Esophagus squamous epithelium (tissue), 5 donors: Measurements from ENCODE around the gene DYRK1B. TPM values are rescaled to one million over a fixed set of nuclear protein-coding genes. Genes with fewer than 3 reads are reported as not detected.

Experiments used
- DNase-seq: peaks from one replicate; lab custom pipeline; 2025; lab: John Stamatoyannopoulos, UW
- H3K27ac ChIP-seq, 4 donors: fragments of 200-600 bp; sonication (generic); one replicate each; pipeline ENCODE4 v1.5.1; 2016 to 2019; ENCODE audit warnings: mild to moderate bottlenecking in 1 of 4
- H3K27me3 ChIP-seq, 4 donors: fragments of 200-600 bp; sonication (generic); 1 replicate in 3 of 4; 2 replicates in 1 of 4; pipeline versions ENCODE4 v1.5.1 to v1.6.0; 2017 to 2021; ENCODE audit warnings: antibody characterized with exemption in 1 of 4
- H3K36me3 ChIP-seq, 3 donors: fragments of 200-600 bp; sonication (generic); one replicate each; pipeline ENCODE4 v1.5.1; 2016 to 2019
- H3K4me1 ChIP-seq, 3 donors: fragments of 200-600 bp; sonication (generic); one replicate each; pipeline ENCODE4 v1.5.1; 2017 to 2019
- H3K4me3 ChIP-seq, 4 donors: fragments of 200-600 bp; sonication (generic); 1 replicate in 3 of 4; 2 replicates in 1 of 4; pipeline ENCODE4 v1.5.1; 2016 to 2019; ENCODE audit warnings: mild to moderate bottlenecking in 2 of 4, moderate library complexity in 1 of 4
- H3K9me3 ChIP-seq, 3 donors: fragments of 200-600 bp; sonication (generic); one replicate each; pipeline ENCODE4 v1.5.1; 2016 to 2019
- CTCF ChIP-seq, 6 experiments: fragments of 450-650 bp in 4 of 6; fragments of 200-600 bp in 2 of 6; sonication (generic) in 2 of 6; IDR thresholded peaks; one replicate each; pipeline ENCODE4 v1.5.1; 2016 to 2019; ENCODE audit warnings: antibody characterized with exemption in 6 of 6, mild to moderate bottlenecking in 4 of 6, moderate library complexity in 4 of 6
- POLR2A ChIP-seq, 4 donors: fragments of 450-650 bp; IDR thresholded peaks; one replicate each; pipeline ENCODE4 v1.6.1; 2017; ENCODE audit warnings: antibody characterized with exemption in 4 of 4, mild to moderate bottlenecking in 4 of 4, moderate library complexity in 3 of 4
- WGBS, 2 donors: methylation state at CpG; one replicate each; pipeline ENCODE4 v1.1.5; 2018; 5-methylcytosine and 5-hydroxymethylcytosine counted together
- intact Hi-C: fragments of 100-400 bp; cut with DNase I; formaldehyde crosslinking; loops from one replicate; pipeline ENCODE4 v1.15.0; 2022
- total RNA-seq, 4 donors: library from RNA; depleted of rRNA; stranded (reverse); fragments of >200 nt; gene quantifications; one replicate each; pipeline ENCODE4 v1.1.0, GENCODE V29; 2016
- donor health status: DM: yes; HTN: yes; CAD: no.

The DYRK1B gene
- total RNA-seq, 4 donors from 2014 or later: 3.9 to 12.6 (median 6.3) TPM

DNA sequence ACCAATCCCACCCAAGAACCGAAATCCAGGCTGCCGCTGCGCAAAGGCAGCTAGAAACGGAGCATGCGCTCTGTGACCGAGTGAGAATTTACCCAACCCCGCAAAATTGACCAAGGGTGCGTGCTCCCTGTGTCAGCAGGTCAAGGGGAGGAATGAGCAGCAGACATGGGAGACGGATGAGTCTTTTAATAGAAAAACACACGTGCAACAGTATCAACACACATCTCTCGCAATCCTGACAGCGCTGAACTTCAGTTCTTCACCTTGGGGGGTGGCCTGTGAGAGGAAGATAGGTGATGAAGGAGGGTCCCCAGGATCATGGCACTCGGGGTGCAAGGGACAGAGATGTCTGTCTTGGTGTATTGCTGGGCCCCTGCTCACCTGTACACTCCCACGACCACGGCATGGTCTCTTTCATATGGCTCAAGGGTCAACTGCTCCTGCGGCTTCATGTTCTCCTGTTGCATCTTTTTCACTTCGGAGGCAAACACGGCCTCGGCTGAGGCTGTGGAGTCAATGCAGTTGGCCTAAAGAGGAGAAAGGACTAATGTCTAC is 402 bp upstream of the DYRK1B start:
- TF ChIP-seq CTCF (IDR thresholded peaks at IDR 0.05) (peak in 1 of 6 experiments; percentile 15), POLR2A (IDR thresholded peaks at IDR 0.05) (no peak)
- Histone ChIP-seq H3K4me3 (peak overlapping the region; percentile 84 to 100 (median 95)), H3K36me3 (peaks cover 32 to 79% (median 46%) of the 10 kb centered on the region in 3 donors), H3K27ac (peak overlapping the region; percentile 86 to 94 (median 91)), H3K9me3 (no peaks in the 10 kb centered on the region), H3K4me1 (peaks cover 15 to 52% (median 19%) of the 10 kb centered on the region in 3 donors), H3K27me3 (no peaks in the 10 kb centered on the region)
- WGBS, 2 donors: 45 to 47% methylated on average over 17 to 18 of the region's 19 CpGs
- intact Hi-C loops: no loop called here
- DNase-seq: no peak

- WGBS, 2 donors: 0% methylated on average over 2 of the region's 24 CpGs
Observed at GRCh38 chr19:39833160-39833463, 850 bp downstream of the DYRK1B start.

GRCh38 chr19:39832341-39833083 is 1.4 kb downstream of the DYRK1B start:
- Histone ChIP-seq H3K27me3 (no peaks in the 10 kb centered on the region), H3K9me3 (no peaks in the 10 kb centered on the region), H3K36me3 (peaks cover 23 to 79% (median 49%) of the 10 kb centered on the region in 3 donors), H3K4me3 (peak overlapping the region; percentile 84 to 100 (median 95)), H3K4me1 (peaks cover 15 to 39% (median 15%) of the 10 kb centered on the region in 3 donors), H3K27ac (peak overlapping the region in 3 of 4 donors; percentile 86 to 94 (median 90))
- TF ChIP-seq CTCF (IDR thresholded peaks at IDR 0.05) (no peak), POLR2A (IDR thresholded peaks at IDR 0.05) (no peak)
- 61 to 69% methylated on average over 5 of the region's 5 CpGs for WGBS, 2 donors
- no peak for DNase-seq
- intact Hi-C loops: no loop called here

More at GRCh38 chr19:39833160-39833463, 850 bp downstream of the DYRK1B start:
- peaks cover 25 to 79% (median 46%) of the 10 kb centered on the region in 3 donors for H3K36me3 ChIP-seq
- no peaks in the 10 kb centered on the region for H3K9me3 ChIP-seq
- no peaks in the 10 kb centered on the region for H3K27me3 ChIP-seq
- H3K4me3 ChIP-seq: peak overlapping the region; percentile 84 to 100 (median 95)
- no peak for TF ChIP-seq POLR2A (IDR thresholded peaks at IDR 0.05)
- TF ChIP-seq CTCF (IDR thresholded peaks at IDR 0.05): no peak
- peaks cover 15 to 43% (median 15%) of the 10 kb centered on the region in 3 donors for H3K4me1 ChIP-seq
- intact Hi-C loops: no loop called here
- DNase-seq: no peak
- peak overlapping the region; percentile 86 to 94 (median 91) for H3K27ac ChIP-seq

DNA sequence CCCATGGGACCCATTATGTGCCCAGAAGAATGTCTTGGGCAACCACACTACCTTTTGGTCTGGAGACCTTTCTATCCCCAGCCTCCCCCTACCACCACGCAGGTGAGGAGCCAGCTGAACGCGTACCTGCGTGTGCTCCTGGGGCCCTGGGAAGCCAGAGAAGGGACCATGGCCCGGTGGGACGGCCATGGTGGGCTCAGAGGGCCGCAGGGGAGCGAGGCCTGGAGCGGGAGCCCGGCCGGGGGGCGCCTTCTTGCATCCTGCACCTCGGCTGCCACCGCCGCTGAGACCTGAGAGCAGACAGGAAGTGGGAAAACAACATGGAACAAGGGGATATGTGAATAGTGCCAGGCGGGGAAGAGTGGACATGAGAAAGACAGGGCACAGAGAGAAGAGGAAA is 2.3 kb downstream of the DYRK1B start:
- no peak for TF ChIP-seq CTCF (IDR thresholded peaks at IDR 0.05)
- TF ChIP-seq POLR2A (IDR thresholded peaks at IDR 0.05): no peak
- Histone ChIP-seq H3K27me3 (no peaks in the 10 kb centered on the region), H3K36me3 (peaks cover 24 to 79% (median 49%) of the 10 kb centered on the region in 3 donors), H3K27ac (peak overlapping the region in 1 of 4 donors; percentile 90), H3K4me3 (no peak overlapping the region), H3K4me1 (peaks cover 15 to 39% (median 15%) of the 10 kb centered on the region in 3 donors), H3K9me3 (no peaks in the 10 kb centered on the region)
- WGBS, 2 donors: 87 to 93% methylated on average over 1 to 15 of the region's 16 CpGs
- intact Hi-C loops: no loop called here
- no peak for DNase-seq

DNA sequence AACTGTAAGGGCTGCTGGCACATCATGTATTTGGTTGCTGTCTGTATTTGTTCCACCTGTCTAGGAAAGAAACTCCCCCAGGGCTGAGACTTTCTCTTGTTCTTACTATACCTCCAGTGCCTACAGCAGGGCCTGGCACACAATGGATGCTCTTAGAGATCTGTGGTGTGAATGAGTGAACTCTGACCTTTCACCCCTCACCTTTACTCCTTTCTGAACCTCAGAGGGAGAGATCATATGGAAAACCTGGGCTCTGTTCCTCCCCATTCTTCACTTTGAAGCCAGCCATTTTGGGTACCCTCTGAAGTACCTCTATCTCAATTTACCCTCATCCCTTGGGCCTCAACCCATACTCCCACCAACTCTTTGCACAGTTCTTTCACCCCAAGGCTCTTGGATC is 3.1 kb downstream of the DYRK1B start:
- DNase-seq: no peak
- Histone ChIP-seq H3K4me1 (peaks cover 15 to 39% (median 15%) of the 10 kb centered on the region in 3 donors), H3K27ac (no peak overlapping the region), H3K27me3 (no peaks in the 10 kb centered on the region), H3K9me3 (no peaks in the 10 kb centered on the region), H3K4me3 (no peak overlapping the region), H3K36me3 (peaks cover 22 to 79% (median 52%) of the 10 kb centered on the region in 3 donors)
- no peak for TF ChIP-seq POLR2A (IDR thresholded peaks at IDR 0.05)
- no peak for TF ChIP-seq CTCF (IDR thresholded peaks at IDR 0.05)
- intact Hi-C loops: no loop called here
